Skin of body (tissue), 2 donors: ENCODE measurements around the gene ONECUT1. TPM values are rescaled to one million over a fixed set of nuclear protein-coding genes. Genes with fewer than 3 reads are reported as not detected.
"Not testable (repeated sequence)": the region's sequence is repeated elsewhere in the genome, so short reads cannot be mapped to it uniquely, and the experiment has no call there.

Experiments used
- DNase-seq: peaks from one replicate; lab custom pipeline; 2025; lab: John Stamatoyannopoulos, UW
- total RNA-seq: library from RNA; depleted of rRNA; stranded (reverse); fragments of >200 nt; gene quantifications from one replicate; pipeline ENCODE4 v1.2.3, GENCODE V29; 2014

The ONECUT1 gene
- total RNA-seq = not detected

GRCh38 chr15:52790169-52790708, at the start of gene ONECUT1:
Gene ONECUT1 (minus strand): TSS chr15:52790336. CDS start chr15:52789884, 452 bp downstream.
- DNase-seq = no peak

- no peak for DNase-seq
Measured at GRCh38 chr15:52834379-52834778, 44.2 kb upstream of the ONECUT1 start.

GRCh38 chr15:52824169-52824942, 34.2 kb upstream of the ONECUT1 start:
- DNase-seq = not testable (repeated sequence)

- DNase-seq = no peak
Measured at GRCh38 chr15:52822475-52822874, 32.3 kb upstream of the ONECUT1 start.

DNA sequence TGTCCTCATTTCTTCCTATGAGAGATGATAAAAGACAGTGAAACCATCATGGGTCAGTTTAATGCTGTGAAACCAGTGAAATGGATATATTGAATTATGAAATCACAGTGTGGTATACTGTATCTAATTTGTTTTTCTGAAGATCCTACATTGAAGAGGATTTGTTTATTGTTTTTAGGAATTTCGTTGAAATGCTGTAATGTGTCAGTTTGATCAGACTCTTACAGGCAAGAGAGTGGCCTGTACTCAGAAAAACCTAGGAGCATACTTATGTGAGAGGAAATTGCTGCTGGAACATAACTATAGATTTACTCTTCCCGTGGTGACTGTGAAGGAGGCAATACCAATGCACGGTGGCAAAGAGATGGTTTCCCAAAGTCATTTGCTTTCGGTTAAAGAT, 29.1 kb upstream of the ONECUT1 start:
- DNase-seq = no peak

GRCh38 chr15:52815899-52816298, 25.8 kb upstream of the ONECUT1 start:
- DNase-seq = not testable (repeated sequence)

- DNase-seq = no peak
Measured at GRCh38 chr15:52808996-52809395, 18.9 kb upstream of the ONECUT1 start.

- no peak for DNase-seq
Measured at GRCh38 chr15:52808441-52808840, 18.3 kb upstream of the ONECUT1 start.

- DNase-seq = no peak
Measured at GRCh38 chr15:52806284-52806655, 16.1 kb upstream of the ONECUT1 start.

- no peak for DNase-seq
Measured at GRCh38 chr15:52805351-52806283, 15.5 kb upstream of the ONECUT1 start.

DNA sequence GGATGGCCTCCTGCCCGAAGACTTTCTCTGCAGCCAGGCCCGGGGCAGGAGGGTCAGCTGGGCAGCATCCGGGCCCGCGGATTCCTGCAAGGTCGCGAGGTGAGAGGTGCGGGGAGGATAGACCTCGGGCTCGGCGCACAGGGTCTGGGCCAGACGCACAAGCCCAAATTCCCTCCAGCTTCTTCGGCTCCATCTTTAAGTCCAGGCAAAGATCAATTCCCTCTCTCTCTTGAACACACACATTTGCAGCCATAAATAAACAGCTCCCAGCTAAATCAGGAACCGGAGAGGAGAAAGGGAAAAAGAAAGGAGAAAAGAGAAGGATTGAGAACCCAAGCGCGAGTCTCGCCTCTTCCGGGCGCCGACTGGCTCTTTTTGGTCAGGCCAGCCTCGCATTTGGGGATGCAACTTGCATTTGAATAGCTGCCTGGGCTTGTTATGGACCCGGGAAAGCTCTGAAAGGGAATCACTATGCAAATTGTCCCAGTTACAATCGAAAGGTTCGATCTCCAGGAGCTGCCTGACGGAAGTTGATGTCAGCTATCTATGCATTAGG, 14.5 kb upstream of the ONECUT1 start:
- no peak for DNase-seq

GRCh38 chr15:52803467-52804306, 13.6 kb upstream of the ONECUT1 start:
- no peak for DNase-seq

GRCh38 chr15:52803108-52803466, 13.0 kb upstream of the ONECUT1 start:
- no peak for DNase-seq

- no peak for DNase-seq
Measured at GRCh38 chr15:52802110-52802509, 12.0 kb upstream of the ONECUT1 start.

DNA sequence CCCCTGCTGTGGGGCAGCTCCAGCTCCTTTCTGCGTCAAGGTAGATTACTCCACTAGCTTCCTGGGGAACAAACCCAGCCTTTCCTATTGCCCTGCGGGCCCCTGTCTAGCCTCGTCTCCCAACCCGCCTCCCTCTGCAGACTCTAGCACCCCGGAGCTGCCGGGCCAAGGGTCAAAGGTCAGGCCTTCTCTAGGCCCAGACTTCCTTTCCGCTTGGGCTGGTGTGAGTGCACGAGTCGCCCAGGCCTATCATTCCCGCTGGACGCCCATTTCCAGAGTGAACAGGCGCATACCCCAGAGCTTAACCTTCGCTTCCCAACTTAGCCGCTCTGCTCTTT, 11.6 kb upstream of the ONECUT1 start:
- no peak for DNase-seq

GRCh38 chr15:52800828-52801747, 11.0 kb upstream of the ONECUT1 start:
- DNase-seq = no peak

GRCh38 chr15:52799145-52799811, 9.1 kb upstream of the ONECUT1 start:
- DNase-seq = no peak

DNA sequence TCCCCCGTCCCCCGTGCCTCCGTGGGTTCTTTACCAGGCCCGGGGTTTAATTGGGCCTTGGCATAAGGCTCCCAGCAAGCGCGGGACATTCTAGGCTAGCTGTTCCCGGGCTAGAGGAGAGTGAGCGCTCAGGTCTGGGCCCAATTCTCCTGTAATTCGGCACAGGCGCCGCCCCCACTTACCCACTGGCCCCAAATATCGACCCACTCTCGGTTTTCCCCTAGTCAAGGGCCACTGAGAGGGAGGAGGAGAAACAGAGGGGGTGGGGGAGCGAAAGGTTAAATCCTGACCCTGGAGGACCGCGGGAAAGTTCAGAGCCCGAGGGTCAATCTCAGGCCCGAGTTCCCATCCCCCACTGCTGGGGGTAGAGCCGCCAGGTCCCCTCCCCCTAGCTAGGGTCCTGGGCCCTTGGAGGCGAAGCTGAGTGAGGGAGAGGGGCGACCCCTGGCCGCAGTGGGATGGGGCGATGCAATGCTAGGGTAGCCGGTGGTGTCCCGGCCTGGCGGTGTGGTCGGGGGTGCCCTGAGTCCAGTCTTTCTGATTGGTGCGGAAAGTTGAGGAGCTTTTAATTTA, 8.5 kb upstream of the ONECUT1 start:
- DNase-seq = no peak
